Uterus (tissue), 4 donors: ENCODE data around the gene DNAAF9. TPM values are rescaled to one million over a fixed set of nuclear protein-coding genes. Genes with fewer than 3 reads are reported as not detected.

Experiments
- DNase-seq, 2 donors: peaks; one replicate each; pipeline ENCODE4 v3.0.0-alpha.2; 2019 to 2020
- H3K27ac ChIP-seq, 2 donors: fragments of 200-600 bp; sonication (generic); 1 replicate in 1 of 2; 2 replicates in 1 of 2; pipeline ENCODE4 v1.5.1; 2016 to 2018
- H3K27me3 ChIP-seq, 2 donors: fragments of 200-600 bp; sonication (generic); one replicate each; pipeline ENCODE4 v1.5.1; 2018 to 2019; ENCODE audit warnings: control low read depth in 1 of 2
- H3K36me3 ChIP-seq, 2 donors: fragments of 200-600 bp; sonication (generic); one replicate each; pipeline ENCODE4 v1.5.1; 2019; ENCODE audit warnings: control low read depth in 1 of 2
- H3K4me1 ChIP-seq, 2 donors: fragments of 200-600 bp; sonication (generic); one replicate each; pipeline ENCODE4 v1.5.1; 2018 to 2019; ENCODE audit warnings: control low read depth in 1 of 2
- H3K4me3 ChIP-seq, 2 donors: fragments of 200-600 bp; sonication (generic); 1 replicate in 1 of 2; 2 replicates in 1 of 2; pipeline ENCODE4 v1.5.1; 2018 to 2019; ENCODE audit warnings: mild to moderate bottlenecking in 1 of 2
- H3K9me3 ChIP-seq, 2 donors: fragments of 200-600 bp; sonication (generic); one replicate each; pipeline ENCODE4 v1.5.1; 2019; ENCODE audit warnings: control low read depth in 1 of 2
- CTCF ChIP-seq, 4 experiments: fragments of 200-600 bp in 2 of 4; fragments of 450-650 bp in 2 of 4; sonication (generic) in 2 of 4; IDR thresholded peaks; one replicate each; pipeline ENCODE4 v1.5.1; 2016 to 2019; ENCODE audit warnings: antibody characterized with exemption in 4 of 4, mild to moderate bottlenecking in 2 of 4, moderate library complexity in 1 of 4
- POLR2A ChIP-seq, 2 donors: fragments of 450-650 bp; IDR thresholded peaks; one replicate each; pipeline ENCODE4 v1.6.1; 2016; ENCODE audit warnings: antibody characterized with exemption in 2 of 2, mild to moderate bottlenecking in 1 of 2, moderate library complexity in 1 of 2
- intact Hi-C: fragments of 100-400 bp; cut with DNase I; formaldehyde crosslinking; loops from one replicate; pipeline ENCODE4 v1.15.1; 2023; ENCODE audit warnings: low total_unique reads
- total RNA-seq, 4 donors: library from RNA; depleted of rRNA in 3 of 4; stranded (reverse); fragments of >200 nt in 3 of 4; gene quantifications; one replicate each; pipeline versions ENCODE4 v1.1.0 to v1.2.4, GENCODE V29; 2014 to 2023
- donor health status: DM: yes; HTN: yes; CAD: no.

DNAAF9 gene
- total RNA-seq, 4 donors from 2014 or later = 5.6 to 25.2 (median 17.3) TPM

- no peak overlapping the region for H3K27ac ChIP-seq
- no peak overlapping the region for H3K4me3 ChIP-seq
- H3K36me3 ChIP-seq = no peaks in the 10 kb centered on the region
- intact Hi-C loops = no loop called here
- H3K9me3 ChIP-seq = no peaks in the 10 kb centered on the region
- no peaks in the 10 kb centered on the region for H3K27me3 ChIP-seq
- H3K4me1 ChIP-seq = no peaks in the 10 kb centered on the region
- DNase-seq = no peak
- no peak for TF ChIP-seq POLR2A (IDR thresholded peaks at IDR 0.05)
- TF ChIP-seq CTCF (IDR thresholded peaks at IDR 0.05) = no peak
Measured at GRCh38 chr20:3377644-3378043, 29.8 kb downstream of the DNAAF9 start.

- intact Hi-C loops = no loop called here
- H3K36me3 ChIP-seq = no peaks in the 10 kb centered on the region
- TF ChIP-seq POLR2A (IDR thresholded peaks at IDR 0.05) (no peak), CTCF (IDR thresholded peaks at IDR 0.05) (no peak)
- H3K4me3 ChIP-seq = no peak overlapping the region
- no peaks in the 10 kb centered on the region for H3K4me1 ChIP-seq
- no peaks in the 10 kb centered on the region for H3K9me3 ChIP-seq
- DNase-seq = no peak
- no peaks in the 10 kb centered on the region for H3K27me3 ChIP-seq
- no peak overlapping the region for H3K27ac ChIP-seq
Measured at GRCh38 chr20:3374296-3374695, 33.2 kb downstream of the DNAAF9 start.

- TF ChIP-seq POLR2A (IDR thresholded peaks at IDR 0.05) (no peak), CTCF (IDR thresholded peaks at IDR 0.05) (no peak)
- H3K36me3 ChIP-seq = no peaks in the 10 kb centered on the region
- intact Hi-C loops = no loop called here
Measured at GRCh38 chr20:3371754-3372153, 35.7 kb downstream of the DNAAF9 start.

GRCh38 chr20:3367089-3367488 is 40.4 kb downstream of the DNAAF9 start:
- H3K36me3 ChIP-seq = no peaks in the 10 kb centered on the region

More at GRCh38 chr20:3371754-3372153, 35.7 kb downstream of the DNAAF9 start:
- no peak for DNase-seq
- no peaks in the 10 kb centered on the region for H3K27me3 ChIP-seq
- H3K27ac ChIP-seq = no peak overlapping the region
- no peak overlapping the region for H3K4me3 ChIP-seq
- H3K9me3 ChIP-seq = no peaks in the 10 kb centered on the region
- H3K4me1 ChIP-seq = no peaks in the 10 kb centered on the region

More at GRCh38 chr20:3367089-3367488, 40.4 kb downstream of the DNAAF9 start:
- Histone ChIP-seq H3K4me3 (no peak overlapping the region), H3K4me1 (no peaks in the 10 kb centered on the region), H3K27ac (no peak overlapping the region), H3K27me3 (no peaks in the 10 kb centered on the region), H3K9me3 (no peaks in the 10 kb centered on the region)
- no peak for TF ChIP-seq POLR2A (IDR thresholded peaks at IDR 0.05)
- TF ChIP-seq CTCF (IDR thresholded peaks at IDR 0.05) = no peak
- DNase-seq = no peak
- intact Hi-C loops = no loop called here
